WTC11 (cell line): ENCODE results near the gene PSMC3. TPM values are rescaled to one million over a fixed set of nuclear protein-coding genes. Genes with fewer than 3 reads are reported as not detected.

ENCODE experiments used
- ATAC-seq: fragments of 200-7000 bp; cut with Tn5 transposase; 2 replicates; pipeline ENCODE4 v1.10.0; 2021; ENCODE audit warnings: mild to moderate bottlenecking, moderate library complexity
- CTCF ChIA-PET: fragments of 300-600 bp; sonication (Branson Sonifier 250); formaldehyde crosslinking; loops from one replicate; lab custom pipeline; 2021; ENCODE audit warnings: antibody characterized with exemption; lab: Charles Lee
- POLR2A ChIA-PET: fragments of 350-600 bp; sonication (Branson Sonifier 250); formaldehyde crosslinking; loops from one replicate; lab custom pipeline; 2021; ENCODE audit warnings: antibody characterized with exemption; lab: Charles Lee
- DNase-seq: peaks from one replicate; pipeline ENCODE4 v3.0.0; 2021; ENCODE audit warnings: low spot score
- H3K27ac Mint-ChIP-seq: 2 replicates; pipeline ENCODE4 v1.8.0; 2021; ENCODE audit warnings: mixed read lengths
- H3K27me3 Mint-ChIP-seq: 2 replicates; pipeline ENCODE4 v1.8.0; 2021; ENCODE audit warnings: low read depth, mild to moderate bottlenecking, moderate library complexity, mixed read lengths
- H3K36me3 Mint-ChIP-seq: 2 replicates; pipeline ENCODE4 v1.8.0; 2021; ENCODE audit warnings: mixed read lengths
- H3K4me1 Mint-ChIP-seq: 2 replicates; pipeline ENCODE4 v1.8.0; 2022; ENCODE audit warnings: mixed read lengths
- H3K4me3 Mint-ChIP-seq: 2 replicates; pipeline ENCODE4 v1.8.0; 2021; ENCODE audit warnings: mild to moderate bottlenecking, moderate library complexity, mixed read lengths
- H3K9me3 Mint-ChIP-seq: 2 replicates; pipeline ENCODE4 v1.8.0; 2021; ENCODE audit warnings: mixed read lengths
- AFF4 ChIP-seq: sonication (generic); formaldehyde crosslinking; IDR thresholded peaks from 2 replicates; pipeline ENCODE4 v1.8.1; 2023; ENCODE audit warnings: mild to moderate bottlenecking, missing genetic modification reagents, borderline replicate concordance
- E2F5 ChIP-seq: sonication (generic); formaldehyde crosslinking; IDR thresholded peaks from 2 replicates; pipeline ENCODE4 v1.8.1; 2022; ENCODE audit warnings: mild to moderate bottlenecking, moderate library complexity, missing genetic modification reagents
- FOXJ3 ChIP-seq: sonication (generic); formaldehyde crosslinking; IDR thresholded peaks from 2 replicates; pipeline ENCODE4 v1.9.0; 2021; ENCODE audit warnings: missing genetic modification reagents, mild to moderate bottlenecking, borderline replicate concordance
- FOXP1 ChIP-seq: sonication (generic); formaldehyde crosslinking; IDR thresholded peaks from 2 replicates; pipeline ENCODE4 v1.8.0; 2022; ENCODE audit warnings: missing genetic modification reagents, mild to moderate bottlenecking, moderate library complexity, borderline replicate concordance
- GRHL2 ChIP-seq: fragments of 250-450 bp; sonication (Bioruptor Pico); IDR thresholded peaks from 2 replicates; pipeline ENCODE4 v1.8.0; 2022; ENCODE audit warnings: mild to moderate bottlenecking, moderate library complexity; ENCODE audit not compliant: insufficient replicate concordance, severe bottlenecking
- MAX ChIP-seq: sonication (generic); formaldehyde crosslinking; IDR thresholded peaks from 2 replicates; pipeline ENCODE4 v1.8.0; 2022; ENCODE audit warnings: mild to moderate bottlenecking, missing genetic modification reagents
- MXD4 ChIP-seq: fragments of 250-450 bp; sonication (Bioruptor Pico); IDR thresholded peaks from 2 replicates; pipeline ENCODE4 v1.8.0; 2021; ENCODE audit warnings: mild to moderate bottlenecking, moderate library complexity, borderline replicate concordance
- NFATC4 ChIP-seq: fragments of 250-450 bp; sonication (Bioruptor Pico); IDR thresholded peaks from 2 replicates; pipeline ENCODE4 v1.9.0; 2021; ENCODE audit warnings: mild to moderate bottlenecking
- RORB ChIP-seq: fragments of 250-450 bp; sonication (Bioruptor Pico); IDR thresholded peaks from 2 replicates; pipeline ENCODE4 v1.9.0; 2021; ENCODE audit warnings: mild to moderate bottlenecking
- TEAD4 ChIP-seq: sonication (generic); formaldehyde crosslinking; IDR thresholded peaks from 2 replicates; pipeline ENCODE4 v1.8.0; 2022; ENCODE audit warnings: mild to moderate bottlenecking, missing genetic modification reagents
- ZNF416 ChIP-seq: fragments of 250-450 bp; sonication (Bioruptor Pico); IDR thresholded peaks from 2 replicates; pipeline ENCODE4 v1.9.0; 2021; ENCODE audit warnings: mild to moderate bottlenecking, inconsistent platforms
- ZNF425 ChIP-seq: fragments of 250-450 bp; sonication (Bioruptor Pico); conservative IDR thresholded peaks from 2 replicates; pipeline ENCODE4 v1.9.0; 2021; ENCODE audit warnings: mild to moderate bottlenecking
- total RNA-seq: library from RNA; stranded (reverse); gene quantifications from 3 replicates; pipeline ENCODE4 v1.2.3, GENCODE V29; 2021
- TF ChIP-seq, protein P1 (sequence below): sonication (generic); formaldehyde crosslinking; IDR thresholded peaks from 2 replicates; pipeline ENCODE4 v1.8.1; 2022; ENCODE audit warnings: missing genetic modification reagents, borderline replicate concordance
- TF ChIP-seq, protein P2 (sequence below): sonication (generic); formaldehyde crosslinking; IDR thresholded peaks from 2 replicates; pipeline ENCODE4 v1.8.1; 2023; ENCODE audit warnings: mild to moderate bottlenecking, missing genetic modification reagents
- TF ChIP-seq, protein P3 (sequence below): sonication (generic); formaldehyde crosslinking; IDR thresholded peaks from 2 replicates; pipeline ENCODE4 v1.8.0; 2022; ENCODE audit warnings: mild to moderate bottlenecking, missing genetic modification reagents
- TF ChIP-seq, protein P4 (sequence below): sonication (generic); formaldehyde crosslinking; IDR thresholded peaks from 2 replicates; pipeline ENCODE4 v1.8.1; 2023; ENCODE audit warnings: mild to moderate bottlenecking, missing genetic modification reagents, moderate library complexity

PSMC3 gene
- total RNA-seq, 1 experiment from 2014 or later = 162 TPM

GRCh38 chr11:47449541-47449940 lies 23.3 kb upstream of the PSMC3 start (continued):
- no peak for TF ChIP-seq FOXP1 (CRISPR knock-in tag)
- TF ChIP-seq, protein P1, sequence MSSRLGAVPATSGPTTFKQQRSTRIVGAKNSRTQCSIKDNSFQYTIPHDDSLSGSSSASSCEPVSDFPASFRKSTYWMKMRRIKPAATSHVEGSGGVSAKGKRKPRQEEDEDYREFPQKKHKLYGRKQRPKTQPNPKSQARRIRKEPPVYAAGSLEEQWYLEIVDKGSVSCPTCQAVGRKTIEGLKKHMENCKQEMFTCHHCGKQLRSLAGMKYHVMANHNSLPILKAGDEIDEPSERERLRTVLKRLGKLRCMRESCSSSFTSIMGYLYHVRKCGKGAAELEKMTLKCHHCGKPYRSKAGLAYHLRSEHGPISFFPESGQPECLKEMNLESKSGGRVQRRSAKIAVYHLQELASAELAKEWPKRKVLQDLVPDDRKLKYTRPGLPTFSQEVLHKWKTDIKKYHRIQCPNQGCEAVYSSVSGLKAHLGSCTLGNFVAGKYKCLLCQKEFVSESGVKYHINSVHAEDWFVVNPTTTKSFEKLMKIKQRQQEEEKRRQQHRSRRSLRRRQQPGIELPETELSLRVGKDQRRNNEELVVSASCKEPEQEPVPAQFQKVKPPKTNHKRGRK (CRISPR knock-in tag) = no peak
- TF ChIP-seq RORB (CRISPR knock-in tag) = no peak

GRCh38 chr11:47448566-47449427 lies 22.6 kb upstream of the PSMC3 start, which contains the start of gene RAPSN:
RAPSN (minus strand) TSS chr11:47449136; CDS start chr11:47448964, 172 bp downstream.
- ATAC-seq (peak; percentile 27; the same call in 1 of the 2 replicates), DNase-seq (no peak)
- ChIA-PET CTCF (interaction anchor here (0.6 to 1.1 kb wide), 2 partner anchors 37 to 77 kb away, joined by 4 read pairs; no protein-coding TSS in a partner anchor), POLR2A (no interaction called here)
- Mint-ChIP-seq H3K9me3 (no peaks in the 10 kb centered on the region), H3K4me3 (no peak within 1 kb of the TSS), H3K36me3 (no peaks in the 10 kb centered on the region), H3K4me1 (no peaks in the 10 kb centered on the region), H3K27me3 (no peaks in the 10 kb centered on the region), H3K27ac (peak within 1 kb of the TSS; percentile 62; the same call in 1 of the 2 replicates)
- TF ChIP-seq E2F5 (CRISPR knock-in tag) (no peak), MAX (CRISPR knock-in tag) (0 out of 2 replicates have a peak, but pooled peaks have one; percentile 17), FOXP1 (CRISPR knock-in tag) (no peak), GRHL2 (CRISPR knock-in tag) (no peak), NFATC4 (CRISPR knock-in tag) (no peak)
- TF ChIP-seq, protein P2, sequence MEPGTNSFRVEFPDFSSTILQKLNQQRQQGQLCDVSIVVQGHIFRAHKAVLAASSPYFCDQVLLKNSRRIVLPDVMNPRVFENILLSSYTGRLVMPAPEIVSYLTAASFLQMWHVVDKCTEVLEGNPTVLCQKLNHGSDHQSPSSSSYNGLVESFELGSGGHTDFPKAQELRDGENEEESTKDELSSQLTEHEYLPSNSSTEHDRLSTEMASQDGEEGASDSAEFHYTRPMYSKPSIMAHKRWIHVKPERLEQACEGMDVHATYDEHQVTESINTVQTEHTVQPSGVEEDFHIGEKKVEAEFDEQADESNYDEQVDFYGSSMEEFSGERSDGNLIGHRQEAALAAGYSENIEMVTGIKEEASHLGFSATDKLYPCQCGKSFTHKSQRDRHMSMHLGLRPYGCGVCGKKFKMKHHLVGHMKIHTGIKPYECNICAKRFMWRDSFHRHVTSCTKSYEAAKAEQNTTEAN = no peak
- TF ChIP-seq, protein P1 (CRISPR knock-in tag) = no peak
- TF ChIP-seq, protein P3, sequence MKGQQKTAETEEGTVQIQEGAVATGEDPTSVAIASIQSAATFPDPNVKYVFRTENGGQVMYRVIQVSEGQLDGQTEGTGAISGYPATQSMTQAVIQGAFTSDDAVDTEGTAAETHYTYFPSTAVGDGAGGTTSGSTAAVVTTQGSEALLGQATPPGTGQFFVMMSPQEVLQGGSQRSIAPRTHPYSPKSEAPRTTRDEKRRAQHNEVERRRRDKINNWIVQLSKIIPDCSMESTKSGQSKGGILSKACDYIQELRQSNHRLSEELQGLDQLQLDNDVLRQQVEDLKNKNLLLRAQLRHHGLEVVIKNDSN (CRISPR knock-in tag) = peak; percentile 68; the same call in 1 of the 2 replicates
- TF ChIP-seq, protein P4, sequence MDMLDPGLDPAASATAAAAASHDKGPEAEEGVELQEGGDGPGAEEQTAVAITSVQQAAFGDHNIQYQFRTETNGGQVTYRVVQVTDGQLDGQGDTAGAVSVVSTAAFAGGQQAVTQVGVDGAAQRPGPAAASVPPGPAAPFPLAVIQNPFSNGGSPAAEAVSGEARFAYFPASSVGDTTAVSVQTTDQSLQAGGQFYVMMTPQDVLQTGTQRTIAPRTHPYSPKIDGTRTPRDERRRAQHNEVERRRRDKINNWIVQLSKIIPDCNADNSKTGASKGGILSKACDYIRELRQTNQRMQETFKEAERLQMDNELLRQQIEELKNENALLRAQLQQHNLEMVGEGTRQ (CRISPR knock-in tag) = 0 out of 2 replicates have a peak, but pooled peaks have one; percentile 17

DNA sequence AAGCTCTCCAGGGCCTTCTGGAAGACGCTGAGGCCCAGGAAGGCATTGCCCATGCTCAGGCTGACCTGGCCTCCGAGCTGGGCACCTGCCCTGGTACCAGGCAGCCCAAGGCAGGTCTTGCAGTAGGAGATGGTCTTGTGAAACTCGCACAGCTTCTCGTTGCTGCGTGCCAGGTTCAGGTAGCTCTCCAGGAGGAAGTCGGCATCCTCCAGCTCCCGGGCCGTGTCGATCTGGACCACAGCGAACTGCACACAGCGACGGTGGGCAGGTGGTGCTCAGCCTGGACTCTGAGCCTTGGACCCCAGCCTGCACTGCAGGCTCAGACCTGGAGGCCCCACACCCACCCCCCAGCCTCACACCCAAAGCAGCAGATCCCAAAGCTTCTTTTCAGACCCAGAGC lies 21.7 kb upstream of the PSMC3 start:
- Mint-ChIP-seq H3K4me1 (no peaks in the 10 kb centered on the region), H3K27me3 (no peaks in the 10 kb centered on the region), H3K9me3 (no peaks in the 10 kb centered on the region), H3K27ac (peak overlapping the region; percentile 62; the same call in 1 of the 2 replicates), H3K4me3 (no peak overlapping the region), H3K36me3 (no peaks in the 10 kb centered on the region)
- ChIA-PET CTCF (interaction anchor here (0.7 kb wide), 1 partner anchor 36 kb away, joined by 3 read pairs; no protein-coding TSS in a partner anchor), POLR2A (no interaction called here)
- DNase-seq (no peak), ATAC-seq (no peak)
- TF ChIP-seq ZNF416 (CRISPR knock-in tag) (no peak), ZNF425 (CRISPR knock-in tag) (no peak), MXD4 (no peak), TEAD4 (CRISPR knock-in tag) (no peak), FOXJ3 (CRISPR knock-in tag) (no peak), AFF4 (CRISPR knock-in tag) (no peak)
